ENCODE measurements around the gene MAOA.
"Not testable (repeated sequence)": the region's sequence is repeated elsewhere in the genome, so short reads cannot be mapped to it uniquely, and the experiment has no call there.

MAOA gene

DNA sequence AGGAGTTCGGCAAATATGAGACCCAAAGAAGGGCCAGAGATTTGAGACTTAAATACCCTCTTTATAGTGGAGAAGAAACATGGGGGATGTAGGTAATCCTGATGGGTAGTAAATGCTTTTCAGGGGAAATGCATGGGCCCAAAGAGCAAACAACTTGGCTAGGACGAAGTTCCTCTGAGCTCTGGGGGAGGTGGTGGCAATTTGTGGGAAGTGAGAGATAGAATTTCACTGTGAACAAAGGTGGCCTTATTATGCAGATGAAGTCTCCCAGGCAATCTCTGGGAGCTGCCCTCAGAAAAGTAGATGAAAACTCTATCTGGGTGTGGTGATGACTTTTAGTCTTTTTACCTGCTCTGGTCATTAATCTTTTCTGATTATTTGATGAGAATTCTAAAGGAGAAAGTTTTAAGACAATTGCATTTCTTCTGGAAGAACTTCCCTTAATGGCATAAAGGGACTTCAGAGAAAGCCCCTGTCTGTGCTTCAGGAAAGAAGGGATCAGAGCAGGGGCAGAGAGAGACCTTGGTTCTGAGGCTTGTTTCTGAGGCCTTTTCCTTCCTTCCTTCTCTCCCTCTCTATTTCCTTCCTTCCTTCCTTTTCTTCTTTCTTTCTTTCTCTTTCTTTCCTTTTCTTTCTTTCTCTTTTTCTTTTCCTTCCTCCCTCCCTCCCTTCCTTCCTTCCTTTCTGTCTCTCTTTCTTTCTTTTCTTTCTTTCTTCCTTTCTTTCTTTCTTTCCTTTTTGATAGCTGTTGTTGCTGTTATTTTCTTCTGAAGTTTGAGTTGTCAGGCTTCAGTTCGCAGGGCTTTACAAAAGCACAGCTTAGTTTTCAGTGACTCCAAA lies 37.5 kb upstream of the MAOA start:
- H3K9me2 ChIP-seq (replicated peaks; ENCODE audit: low read depth, low read length): no peaks in the 10 kb centered on the region
- no peak overlapping the region for H3K4me3 ChIP-seq (ENCODE audit: low read length, poor library complexity, severe bottlenecking)
- no peaks in the 10 kb centered on the region for H3K9me3 ChIP-seq (ENCODE audit: insufficient read depth, low read depth, low read length)
- no peak for TF ChIP-seq CTCF (conservative IDR thresholded peaks at IDR 0.05; ENCODE audit: low read length)
- no peak for TF ChIP-seq EZH2phosphoT487 (IDR thresholded peaks at IDR 0.05; ENCODE audit: borderline replicate concordance)
- no peak overlapping the region for H3K4me2 ChIP-seq (ENCODE audit: low read depth, low read length, poor library complexity, severe bottlenecking)
- H4K20me1 ChIP-seq (ENCODE audit: insufficient read depth, low read length, poor library complexity, severe bottlenecking): no peaks in the 10 kb centered on the region
- no peaks in the 10 kb centered on the region for H3K79me2 ChIP-seq (ENCODE audit: insufficient read depth, low read length)
- no peaks in the 10 kb centered on the region for H3K36me3 ChIP-seq (ENCODE audit: insufficient read depth, low read length)
- no peak overlapping the region for H3K9ac ChIP-seq (ENCODE audit: low read depth, low read length, poor library complexity, severe bottlenecking)
- H3K4me1 ChIP-seq (ENCODE audit: insufficient read depth, low read length, poor library complexity, severe bottlenecking): no peaks in the 10 kb centered on the region
- H3K27me3 ChIP-seq (ENCODE audit: insufficient read depth, low read length, poor library complexity, severe bottlenecking): no peaks in the 10 kb centered on the region
- no peaks in the 10 kb centered on the region for H3F3A ChIP-seq (ENCODE audit: low read depth)
- no peak overlapping the region for H2AFZ ChIP-seq (ENCODE audit: low read length)

DNA sequence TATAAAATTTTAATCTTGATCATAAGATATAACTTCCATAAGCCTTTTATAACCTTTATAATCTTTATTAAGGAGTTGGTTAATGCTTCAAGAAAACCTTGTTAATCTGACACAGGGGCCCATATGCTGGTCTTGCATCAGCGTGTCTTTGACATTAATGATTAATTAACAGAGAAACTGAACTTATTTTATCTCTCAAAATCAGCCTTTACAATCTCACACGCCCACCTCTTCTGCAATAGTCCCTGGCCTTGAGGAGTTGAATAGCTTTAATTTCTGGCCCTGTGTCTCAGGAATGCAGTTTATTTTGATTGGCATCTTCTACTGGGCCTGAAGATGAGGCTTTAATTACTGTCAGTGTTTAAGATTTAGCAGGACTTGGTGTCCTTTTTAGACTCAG lies 36.2 kb upstream of the MAOA start:
- H3K4me1 ChIP-seq (ENCODE audit: insufficient read depth, low read length, poor library complexity, severe bottlenecking): not testable (repeated sequence)

GRCh38 chrX:43627147-43627546 lies 29.0 kb upstream of the MAOA start:
- Histone ChIP-seq H3K79me2 (ENCODE audit: insufficient read depth, low read length) (no peaks in the 10 kb centered on the region), H3K9me3 (ENCODE audit: insufficient read depth, low read depth, low read length) (no peaks in the 10 kb centered on the region), H3K4me2 (ENCODE audit: low read depth, low read length, poor library complexity, severe bottlenecking) (no peak overlapping the region), H3K36me3 (ENCODE audit: insufficient read depth, low read length) (no peaks in the 10 kb centered on the region), H4K20me1 (ENCODE audit: insufficient read depth, low read length, poor library complexity, severe bottlenecking) (no peaks in the 10 kb centered on the region), H3K9me2 (replicated peaks; ENCODE audit: low read depth, low read length) (no peaks in the 10 kb centered on the region), H3K4me3 (ENCODE audit: low read length, poor library complexity, severe bottlenecking) (no peak overlapping the region), H3K9ac (ENCODE audit: low read depth, low read length, poor library complexity, severe bottlenecking) (no peak overlapping the region), H3K4me1 (ENCODE audit: insufficient read depth, low read length, poor library complexity, severe bottlenecking) (no peaks in the 10 kb centered on the region), H3F3A (ENCODE audit: low read depth) (no peaks in the 10 kb centered on the region), H3K27me3 (ENCODE audit: insufficient read depth, low read length, poor library complexity, severe bottlenecking) (no peaks in the 10 kb centered on the region), H2AFZ (ENCODE audit: low read length) (no peak overlapping the region)
- TF ChIP-seq CTCF (conservative IDR thresholded peaks at IDR 0.05; ENCODE audit: low read length): no peak
- no peak for TF ChIP-seq EZH2phosphoT487 (IDR thresholded peaks at IDR 0.05; ENCODE audit: borderline replicate concordance)

More for the DNA sequence above, 36.2 kb upstream of the MAOA start:
- H3K36me3 ChIP-seq (ENCODE audit: insufficient read depth, low read length); H2AFZ ChIP-seq (ENCODE audit: low read length); H3K79me2 ChIP-seq (ENCODE audit: insufficient read depth, low read length); H3K4me3 ChIP-seq (ENCODE audit: low read length, poor library complexity, severe bottlenecking); H3K27me3 ChIP-seq (ENCODE audit: insufficient read depth, low read length, poor library complexity, severe bottlenecking); H3K9me3 ChIP-seq (ENCODE audit: insufficient read depth, low read depth, low read length); H3K4me2 ChIP-seq (ENCODE audit: low read depth, low read length, poor library complexity, severe bottlenecking); H3F3A ChIP-seq (ENCODE audit: low read depth); H3K9ac ChIP-seq (ENCODE audit: low read depth, low read length, poor library complexity, severe bottlenecking); H3K9me2 ChIP-seq (replicated peaks; ENCODE audit: low read depth, low read length); H4K20me1 ChIP-seq (ENCODE audit: insufficient read depth, low read length, poor library complexity, severe bottlenecking): not testable (repeated sequence)

DNA sequence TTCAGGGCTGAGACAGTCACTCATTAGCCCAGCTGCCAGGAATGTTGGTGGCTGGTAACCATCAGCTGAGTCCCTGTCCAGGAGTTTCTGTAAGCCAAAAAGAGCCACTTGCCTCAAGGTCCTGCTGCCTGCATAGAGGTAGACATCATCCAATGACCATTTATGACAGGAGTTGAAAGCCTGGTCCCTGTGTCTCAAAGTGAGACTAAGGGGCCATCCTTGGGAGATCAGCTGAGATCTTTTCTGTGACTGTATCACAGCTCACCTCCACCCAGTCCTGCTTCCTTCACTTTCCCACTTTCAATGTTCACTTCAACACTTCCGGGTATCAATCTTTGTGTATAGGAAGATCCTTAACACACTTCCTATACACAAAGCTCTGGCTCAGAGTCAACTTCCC lies 28.4 kb upstream of the MAOA start:
- H2AFZ ChIP-seq (ENCODE audit: low read length): no peak overlapping the region
- H3K36me3 ChIP-seq (ENCODE audit: insufficient read depth, low read length): no peaks in the 10 kb centered on the region
- no peaks in the 10 kb centered on the region for H3K4me1 ChIP-seq (ENCODE audit: insufficient read depth, low read length, poor library complexity, severe bottlenecking)
- H3F3A ChIP-seq (ENCODE audit: low read depth): no peaks in the 10 kb centered on the region
- no peaks in the 10 kb centered on the region for H3K79me2 ChIP-seq (ENCODE audit: insufficient read depth, low read length)
- H3K9me2 ChIP-seq (replicated peaks; ENCODE audit: low read depth, low read length): no peaks in the 10 kb centered on the region
- no peak overlapping the region for H3K4me2 ChIP-seq (ENCODE audit: low read depth, low read length, poor library complexity, severe bottlenecking)
- no peak overlapping the region for H3K4me3 ChIP-seq (ENCODE audit: low read length, poor library complexity, severe bottlenecking)
- no peak for TF ChIP-seq EZH2phosphoT487 (IDR thresholded peaks at IDR 0.05; ENCODE audit: borderline replicate concordance)
- no peak for TF ChIP-seq CTCF (conservative IDR thresholded peaks at IDR 0.05; ENCODE audit: low read length)
- H3K27me3 ChIP-seq (ENCODE audit: insufficient read depth, low read length, poor library complexity, severe bottlenecking): no peaks in the 10 kb centered on the region
- no peak overlapping the region for H3K9ac ChIP-seq (ENCODE audit: low read depth, low read length, poor library complexity, severe bottlenecking)
- H3K9me3 ChIP-seq (ENCODE audit: insufficient read depth, low read depth, low read length): no peaks in the 10 kb centered on the region
- H4K20me1 ChIP-seq (ENCODE audit: insufficient read depth, low read length, poor library complexity, severe bottlenecking): no peaks in the 10 kb centered on the region

All from Loucy (cell line).